Endothelial cell of umbilical vein (primary cell): ENCODE results near the gene TRMO. TPM values are rescaled to one million over a fixed set of nuclear protein-coding genes. Genes with fewer than 3 reads are reported as not detected.

ENCODE experiments used
- BruUV-seq: library from RNA; stranded (reverse); fragments of 400-500 nt; replicated peaks from 2 replicates; lab custom pipeline; 2021; lab: Mats Ljungman, UMichigan
- CTCF ChIA-PET: fragments of 300-600, 350-600 bp; sonication (Branson Sonifier 250); formaldehyde crosslinking; loops from one replicate; lab custom pipeline; 2021; ENCODE audit warnings: antibody characterized with exemption, inconsistent platforms; lab: Charles Lee
- POLR2A ChIA-PET: fragments of 300-600, 350-600 bp; sonication (Branson Sonifier 250); formaldehyde crosslinking; loops from one replicate; lab custom pipeline; 2021; ENCODE audit warnings: antibody characterized with exemption, inconsistent platforms; lab: Charles Lee
- DNase-seq: peaks from one replicate; pipeline ENCODE4 v3.0.0-alpha.2; 2011; ENCODE audit warnings: low read depth, low spot score
- FAIRE-seq: peaks from 2 replicates; lab custom pipeline; 2011; peaks lifted over from hg19 to GRCh38; lab: Jason Lieb, UNC
- H2AFZ ChIP-seq: 2 replicates; pipeline ENCODE4 v1.6.0; 2012; ENCODE audit warnings: low read depth, low read length, control low read depth, inconsistent platforms
- H3K27ac ChIP-seq: 2 replicates; pipeline ENCODE4 v1.5.1; 2011; ENCODE audit warnings: low read depth, mild to moderate bottlenecking, control low read depth, low read length, moderate library complexity; ENCODE audit not compliant: insufficient read depth
- H3K27me3 ChIP-seq, 2 experiments: 2 replicates each; pipeline versions ENCODE4 v1.6.0 to v1.6.1; 2011; ENCODE audit warnings: low read length in 2 of 2, mixed read lengths in 1 of 2; ENCODE audit not compliant: control insufficient read depth in 2 of 2, insufficient read depth in 2 of 2
- H3K36me3 ChIP-seq, 2 experiments: 2 replicates in 1 of 2; 3 replicates in 1 of 2; pipeline ENCODE4 v1.5.1; 2011; ENCODE audit warnings: low read length in 2 of 2, mild to moderate bottlenecking in 1 of 2, moderate library complexity in 1 of 2; ENCODE audit not compliant: control insufficient read depth in 2 of 2, insufficient read depth in 2 of 2; ENCODE audit errors: extremely low read depth in 1 of 2
- H3K4me1 ChIP-seq: 3 replicates; pipeline ENCODE4 v1.5.1; 2011; ENCODE audit warnings: mild to moderate bottlenecking, low read length; ENCODE audit not compliant: control insufficient read depth, insufficient read depth; ENCODE audit errors: extremely low read depth
- H3K4me2 ChIP-seq: 2 replicates; pipeline ENCODE4 v1.6.1; 2011; ENCODE audit warnings: low read length, control low read depth, mixed read lengths; ENCODE audit not compliant: insufficient read depth
- H3K4me3 ChIP-seq, 3 experiments: fragments of 200-600 bp in 1 of 3; sonication (generic), shearing (Covaris generic) in 1 of 3; replicated peaks in 1 of 3; 2 replicates each; pipeline ENCODE4 v1.5.1; 2011 to 2016; ENCODE audit warnings: control low read depth in 3 of 3, low read length in 3 of 3, mild to moderate bottlenecking in 2 of 3, inconsistent platforms in 1 of 3, low read depth in 1 of 3, moderate library complexity in 1 of 3; ENCODE audit not compliant: insufficient read depth in 1 of 3
- H3K79me2 ChIP-seq: 2 replicates; pipeline ENCODE4 v1.6.0; 2012; ENCODE audit warnings: low read length, inconsistent platforms; ENCODE audit not compliant: control insufficient read depth, insufficient read depth
- H3K9ac ChIP-seq: replicated peaks from 2 replicates; pipeline ENCODE3; 2011; ENCODE audit warnings: low read length, control low read depth; ENCODE audit not compliant: insufficient read depth; ENCODE audit errors: extremely low read depth
- H3K9me1 ChIP-seq: replicated peaks from 3 replicates; pipeline ENCODE4 v1.6.0; 2011; ENCODE audit warnings: mild to moderate bottlenecking, low read length; ENCODE audit not compliant: control insufficient read depth, insufficient read depth; ENCODE audit errors: extremely low read depth
- H3K9me3 ChIP-seq: replicated peaks from 2 replicates; pipeline ENCODE4 v1.5.1; 2012; ENCODE audit warnings: low read length, inconsistent platforms; ENCODE audit not compliant: control insufficient read depth, insufficient read depth
- H4K20me1 ChIP-seq: replicated peaks from 2 replicates; pipeline ENCODE3; 2011; ENCODE audit warnings: mild to moderate bottlenecking, low read length; ENCODE audit not compliant: control insufficient read depth, insufficient read depth; ENCODE audit errors: extremely low read depth
- EZH2 ChIP-seq: IDR thresholded peaks from 2 replicates; pipeline ENCODE4 v1.6.1; 2012; ENCODE audit warnings: borderline replicate concordance, low read depth, mild to moderate bottlenecking, moderate library complexity, low read length, inconsistent platforms; ENCODE audit not compliant: severe bottlenecking
- FOS ChIP-seq: IDR thresholded peaks from 2 replicates; pipeline ENCODE4 v1.6.1; 2011; ENCODE audit warnings: mild to moderate bottlenecking, low read length, moderate library complexity, borderline replicate concordance; ENCODE audit not compliant: insufficient read depth
- GATA2 ChIP-seq: IDR thresholded peaks from 2 replicates; pipeline ENCODE4 v1.7.0; 2011; ENCODE audit warnings: low read depth, mild to moderate bottlenecking, moderate library complexity, mixed read lengths, low read length; ENCODE audit not compliant: insufficient read length, insufficient read depth
- JUN ChIP-seq: IDR thresholded peaks from 2 replicates; pipeline ENCODE4 v1.6.1; 2011; ENCODE audit warnings: borderline replicate concordance, low read depth; ENCODE audit not compliant: insufficient read length, insufficient read depth
- MYC ChIP-seq: IDR thresholded peaks from one replicate; pipeline ENCODE4 v1.6.1; 2011; ENCODE audit warnings: mild to moderate bottlenecking, low read depth, low read length
- POLR2A ChIP-seq: IDR thresholded peaks from 2 replicates; pipeline ENCODE4 v1.6.1; 2012; ENCODE audit warnings: low read depth, mild to moderate bottlenecking, control low read depth, low read length
- POLR2AphosphoS5 ChIP-seq: IDR thresholded peaks from 2 replicates; pipeline ENCODE4 v1.6.1; 2012; ENCODE audit warnings: low read depth, mild to moderate bottlenecking, control low read depth, low read length, moderate library complexity; ENCODE audit not compliant: insufficient read depth
- dilution Hi-C: fragments of 300-500 bp; cut with MboI; formaldehyde crosslinking; loops from one replicate; pipeline ENCODE4 v1.15.0; 2019; ENCODE audit warnings: low sequenced_read_pairs; ENCODE audit not compliant: extremely low pct_ligation_motif_present
- intact Hi-C: fragments of 100-400 bp; cut with micrococcal nuclease; formaldehyde crosslinking; loops from one replicate; pipeline ENCODE4 v1.10.0; 2022
- polyA plus RNA-seq, 4 experiments: library from polyadenylated mRNA; depleted of rRNA in 3 of 4; stranded (reverse) in 3 of 4; unstranded in 1 of 4; fragments of >200 nt; gene quantifications; 2 replicates each; pipeline versions ENCODE4 v1.2.1 to v1.2.3, GENCODE V29; 2011 to 2012; ENCODE audit warnings: missing spikeins in 1 of 4
- total RNA-seq: library from RNA; stranded (reverse); gene quantifications from 2 replicates; pipeline ENCODE4 v1.2.3, GENCODE V29; 2021
- TF ChIP-seq, protein P1 (sequence below): IDR thresholded peaks from 2 replicates; pipeline ENCODE4 v1.6.1; 2011; ENCODE audit not compliant: insufficient read depth, insufficient read length
- TF ChIP-seq, protein P2 (sequence below), 2 donors: IDR thresholded peaks; 1 replicate in 1 of 2; 2 replicates in 1 of 2; pipeline ENCODE4 v1.5.1; 2011; ENCODE audit warnings: low read length in 2 of 2, mild to moderate bottlenecking in 2 of 2, moderate library complexity in 2 of 2, control low read depth in 1 of 2, inconsistent platforms in 1 of 2, low read depth in 1 of 2; ENCODE audit not compliant: insufficient read depth in 1 of 2; ENCODE audit errors: extremely low read depth in 1 of 2

Gene TRMO
- total and polyA plus RNA-seq, 2 donors (not counting 3 experiments of a cell fraction or from before 2014, with no cell fraction given) = 10.1 to 11.9 TPM

DNA sequence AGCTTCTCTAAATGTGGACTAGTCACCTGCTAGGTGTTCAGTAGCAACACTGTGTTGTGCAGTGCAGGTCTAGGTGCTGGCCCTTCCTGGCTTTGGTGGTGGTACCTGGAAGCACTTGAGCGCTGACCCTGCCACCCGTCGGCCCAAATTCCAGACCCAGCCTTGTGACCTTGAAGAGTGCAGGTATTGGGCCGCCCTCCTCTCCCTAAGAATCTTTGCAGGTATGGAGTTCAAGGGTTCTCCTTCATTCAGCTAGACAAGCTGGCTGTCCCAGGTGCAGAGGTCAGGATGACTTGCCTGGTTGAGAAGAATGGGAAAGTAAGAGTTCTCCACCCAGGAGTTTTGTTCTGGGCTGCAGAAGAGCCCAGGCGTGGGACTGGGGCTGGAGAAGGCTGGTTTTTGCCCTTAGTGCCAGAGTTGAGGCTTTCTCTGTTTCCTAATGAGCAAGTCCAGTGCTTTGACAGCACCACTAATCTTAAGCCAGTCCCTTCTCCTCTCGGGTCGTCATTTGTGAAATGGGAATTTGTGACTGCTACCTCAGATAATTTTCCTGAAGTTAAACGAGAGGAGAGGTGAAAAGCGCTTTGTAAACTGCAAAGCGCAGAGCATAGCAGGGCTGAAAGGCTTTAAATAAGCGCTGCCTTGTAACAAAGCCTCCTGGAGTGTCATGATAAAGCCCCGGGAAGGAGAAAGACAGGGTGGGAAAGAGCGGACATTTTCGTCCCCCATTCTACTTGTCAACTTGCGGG lies 65.3 kb downstream of the TRMO start:
- FAIRE-seq (no peak), DNase-seq (no peak)
- H3K4me3 ChIP-seq = no peak overlapping the region
- no peak overlapping the region for H3K27ac ChIP-seq
- no peaks in the 10 kb centered on the region for H3K4me1 ChIP-seq
- CTCF ChIA-PET = no interaction called here
- no peak overlapping the region for H3K4me2 ChIP-seq
- TF ChIP-seq EZH2 = no peak
- no peak for TF ChIP-seq POLR2A
- no peak for TF ChIP-seq MYC
- TF ChIP-seq, protein P1, sequence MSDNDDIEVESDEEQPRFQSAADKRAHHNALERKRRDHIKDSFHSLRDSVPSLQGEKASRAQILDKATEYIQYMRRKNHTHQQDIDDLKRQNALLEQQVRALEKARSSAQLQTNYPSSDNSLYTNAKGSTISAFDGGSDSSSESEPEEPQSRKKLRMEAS = no peak
- TF ChIP-seq POLR2AphosphoS5 = no peak
- no peak for TF ChIP-seq JUN
- TF ChIP-seq GATA2 = no peak
- TF ChIP-seq, protein P2, sequence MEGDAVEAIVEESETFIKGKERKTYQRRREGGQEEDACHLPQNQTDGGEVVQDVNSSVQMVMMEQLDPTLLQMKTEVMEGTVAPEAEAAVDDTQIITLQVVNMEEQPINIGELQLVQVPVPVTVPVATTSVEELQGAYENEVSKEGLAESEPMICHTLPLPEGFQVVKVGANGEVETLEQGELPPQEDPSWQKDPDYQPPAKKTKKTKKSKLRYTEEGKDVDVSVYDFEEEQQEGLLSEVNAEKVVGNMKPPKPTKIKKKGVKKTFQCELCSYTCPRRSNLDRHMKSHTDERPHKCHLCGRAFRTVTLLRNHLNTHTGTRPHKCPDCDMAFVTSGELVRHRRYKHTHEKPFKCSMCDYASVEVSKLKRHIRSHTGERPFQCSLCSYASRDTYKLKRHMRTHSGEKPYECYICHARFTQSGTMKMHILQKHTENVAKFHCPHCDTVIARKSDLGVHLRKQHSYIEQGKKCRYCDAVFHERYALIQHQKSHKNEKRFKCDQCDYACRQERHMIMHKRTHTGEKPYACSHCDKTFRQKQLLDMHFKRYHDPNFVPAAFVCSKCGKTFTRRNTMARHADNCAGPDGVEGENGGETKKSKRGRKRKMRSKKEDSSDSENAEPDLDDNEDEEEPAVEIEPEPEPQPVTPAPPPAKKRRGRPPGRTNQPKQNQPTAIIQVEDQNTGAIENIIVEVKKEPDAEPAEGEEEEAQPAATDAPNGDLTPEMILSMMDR (IDR thresholded peaks at IDR 0.05; ENCODE audit: extremely low read depth in 1 of 2, insufficient read depth in 1 of 2, low read depth in 1 of 2, low read length in 2 of 2) = no peak
- TF ChIP-seq FOS = no peak
- dilution Hi-C loops (no loop called here), intact Hi-C loops (no loop called here)
- H3K27me3 ChIP-seq = peaks cover 77 to 90% of the 10 kb centered on the region in 2 experiments
- no peaks in the 10 kb centered on the region for H3K9me1 ChIP-seq
- H3K36me3 ChIP-seq = no peaks in the 10 kb centered on the region
- H2AFZ ChIP-seq = no peak overlapping the region
- no TSS peak for BruUV-seq
- no peaks in the 10 kb centered on the region for H4K20me1 ChIP-seq
- H3K9ac ChIP-seq = no peak overlapping the region
- H3K79me2 ChIP-seq = no peaks in the 10 kb centered on the region
- no peaks in the 10 kb centered on the region for H3K9me3 ChIP-seq
- POLR2A ChIA-PET = no interaction called here
